GM21526 (cell line): ENCODE results near the gene ADIPOR1.
"Not testable (repeated sequence)": the region's sequence is repeated elsewhere in the genome, so short reads cannot be mapped to it uniquely, and the experiment has no call there.

Source experiments
- ATAC-seq: cut with Tn5 transposase; IDR thresholded peaks from one replicate; pipeline ENCODE4 v1.9.1; 2021; ENCODE audit warnings: moderate library complexity; ENCODE audit not compliant: unreplicated experiment, low FRiP score

ADIPOR1 gene

DNA sequence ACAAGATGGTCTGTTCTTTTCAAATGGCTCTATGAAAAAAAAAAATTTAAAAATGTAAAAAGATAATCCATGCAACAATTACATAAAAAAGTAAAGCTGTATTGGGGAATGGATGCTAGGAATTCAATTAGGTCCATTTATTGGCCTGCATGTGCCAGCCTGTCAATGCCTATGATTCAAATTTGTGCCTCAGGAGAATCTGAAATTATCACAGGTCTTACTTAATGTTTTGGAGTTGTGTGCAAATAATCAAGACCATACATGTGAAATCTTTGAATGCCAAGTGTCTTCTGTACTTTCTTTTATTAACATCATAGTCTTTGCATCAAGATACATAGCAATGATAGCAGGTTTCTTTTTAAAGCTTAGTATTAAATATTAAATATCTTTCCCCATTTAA is 17.6 kb downstream of the ADIPOR1 start:
- ATAC-seq: no peak

DNA sequence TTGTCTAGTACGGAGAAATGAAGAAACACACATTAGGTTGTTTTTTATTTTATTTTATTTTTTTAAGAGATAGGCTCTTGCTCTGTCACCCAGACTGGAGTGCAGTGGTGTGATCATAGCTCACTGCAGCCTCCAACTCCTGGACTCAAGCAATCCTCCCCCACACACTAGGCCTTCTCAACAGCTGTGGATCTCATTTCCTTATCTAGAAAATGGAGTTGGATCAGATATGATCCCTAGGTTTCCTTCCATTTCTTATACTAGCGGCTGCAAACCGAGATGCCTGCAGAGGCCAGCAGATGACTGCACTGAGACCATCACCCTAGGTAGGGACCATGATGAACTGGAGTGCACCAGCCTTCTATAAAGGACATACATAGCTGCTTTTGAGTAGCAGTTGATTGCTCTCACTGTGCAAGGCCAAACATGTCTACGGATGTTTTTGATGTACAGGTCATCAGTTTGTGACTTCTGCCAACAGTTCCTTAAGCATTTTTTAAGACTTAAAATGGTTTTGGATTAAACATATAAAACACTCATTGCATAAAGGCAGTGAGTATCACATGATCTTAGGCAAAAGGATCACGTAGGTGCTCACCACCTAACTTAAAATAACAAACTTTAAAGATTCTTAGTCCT is 19.7 kb downstream of the ADIPOR1 start:
- no peak for ATAC-seq

DNA sequence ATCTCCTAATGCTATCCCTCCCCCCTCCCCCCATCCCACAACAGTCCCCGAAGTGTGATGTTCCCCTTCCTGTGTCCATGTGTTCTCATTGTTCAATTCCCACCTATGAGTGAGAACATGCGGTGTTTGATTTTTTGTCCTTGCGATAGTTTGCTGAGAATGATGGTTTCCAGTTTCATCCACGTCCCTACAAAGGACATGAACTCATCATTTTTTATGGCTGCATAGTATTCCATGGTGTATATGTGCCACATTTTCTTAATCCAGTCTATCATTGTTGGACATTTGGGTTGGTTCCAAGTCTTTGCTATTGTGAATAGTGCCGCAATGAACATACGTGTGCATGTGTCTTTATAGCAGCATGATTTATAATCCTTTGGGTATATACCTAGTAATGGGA is 21.7 kb downstream of the ADIPOR1 start:
- not testable (repeated sequence) for ATAC-seq

DNA sequence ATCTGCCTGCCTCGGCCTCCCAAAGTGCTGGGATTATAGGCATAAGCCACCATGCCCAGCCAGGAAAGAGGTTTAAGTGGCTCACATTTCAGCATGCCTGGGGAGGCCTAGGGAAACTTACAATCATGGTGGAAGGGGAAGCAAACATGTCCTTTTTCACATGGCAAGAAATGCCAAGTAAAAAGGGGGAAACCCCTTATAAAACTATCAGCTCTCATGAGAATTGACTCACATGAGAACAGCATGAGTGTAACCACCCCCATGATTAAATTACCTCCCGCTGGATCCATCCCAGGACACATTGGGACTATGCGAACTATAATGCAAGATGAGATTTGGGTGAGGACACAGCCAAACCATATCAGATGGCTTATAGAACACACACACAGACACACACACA is 22.3 kb downstream of the ADIPOR1 start:
- no peak for ATAC-seq

DNA sequence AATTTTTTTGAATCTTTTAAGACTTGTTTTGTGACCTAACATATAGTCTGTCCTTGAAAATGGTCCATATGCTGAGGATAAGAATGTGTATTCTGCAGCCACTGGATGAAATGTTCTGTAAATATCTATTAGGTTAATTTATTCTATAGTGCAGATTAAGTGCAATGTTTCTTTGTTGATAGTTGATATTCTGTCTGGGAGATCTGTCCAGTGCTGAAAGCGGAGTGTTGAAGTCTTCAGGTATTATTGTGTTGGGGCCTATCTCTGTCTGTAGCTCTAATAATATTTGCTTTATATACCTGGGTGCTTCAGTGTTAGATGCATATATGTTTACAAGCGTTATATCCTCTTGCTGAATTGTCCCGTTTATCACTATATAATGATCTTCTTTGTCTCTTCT is 23.4 kb downstream of the ADIPOR1 start:
- no peak for ATAC-seq

DNA sequence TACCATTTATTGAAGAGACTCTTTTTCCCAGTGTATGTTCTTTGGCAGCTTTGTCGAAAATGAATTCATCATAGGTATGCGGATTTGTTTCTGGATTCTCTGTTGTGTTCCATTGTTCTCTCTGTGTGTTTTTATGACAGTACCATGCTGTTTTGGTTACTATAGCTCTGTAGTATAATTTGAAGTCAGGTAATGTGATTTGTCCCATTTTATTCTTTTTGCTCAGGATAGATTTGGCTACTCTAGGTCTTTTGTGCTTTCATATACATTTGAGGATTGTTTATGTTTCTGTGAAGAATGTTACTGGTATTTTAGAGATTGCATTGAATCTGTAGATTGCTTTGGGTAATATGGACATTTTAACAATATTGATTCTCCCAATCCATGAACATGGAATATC is 25.6 kb downstream of the ADIPOR1 start:
- no peak for ATAC-seq

DNA sequence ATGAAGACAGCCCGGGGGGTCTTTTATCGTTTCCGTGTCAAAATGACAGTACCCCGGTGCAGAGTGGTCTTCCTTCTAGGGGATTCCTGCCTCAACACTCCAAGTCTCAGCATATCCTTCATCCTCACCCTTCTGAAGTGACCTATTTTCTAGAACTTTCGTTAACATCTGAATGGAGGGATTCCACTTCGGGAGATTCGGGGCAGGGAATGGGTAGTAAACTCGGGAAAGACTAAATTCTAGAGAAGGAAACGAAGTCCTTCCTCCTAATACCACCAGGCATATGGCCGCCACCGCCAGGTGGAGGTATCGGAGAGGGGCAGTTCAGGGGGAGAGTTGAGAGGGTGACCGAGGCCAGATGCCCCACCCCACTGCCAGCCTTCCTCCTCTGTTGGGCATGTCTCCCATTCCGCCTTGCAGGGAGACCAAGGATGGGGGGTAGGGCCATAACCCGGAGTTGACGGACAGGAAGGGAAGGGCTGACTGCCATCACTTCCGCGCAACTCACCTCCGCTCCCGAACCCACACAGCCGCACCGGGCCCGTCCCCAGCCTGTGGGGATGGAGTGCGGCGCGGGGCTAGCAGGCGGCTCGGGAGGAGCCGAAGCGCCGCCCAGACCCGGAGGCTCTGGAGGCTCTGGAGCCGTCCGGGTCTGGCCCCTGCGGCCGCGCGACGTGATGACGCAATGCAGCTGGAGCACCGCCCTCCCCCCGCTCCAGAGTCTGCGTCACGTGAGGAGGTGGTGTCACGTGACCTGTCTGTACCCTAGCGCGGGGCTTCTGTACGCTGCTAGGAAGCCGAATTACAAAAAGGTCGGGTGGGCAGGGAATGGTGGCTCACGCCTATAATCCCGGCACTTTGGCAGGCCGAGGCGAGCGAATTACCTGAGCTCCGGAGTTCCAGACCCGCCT is 31.3 kb downstream of the ADIPOR1 start, which contains the start of gene KLHL12:
Gene KLHL12, minus strand, starts transcription at position 654 of the 911 bp plus-strand sequence. CDS start 2,072 bp downstream, outside the sequence.
- ATAC-seq: peak; percentile 80

DNA sequence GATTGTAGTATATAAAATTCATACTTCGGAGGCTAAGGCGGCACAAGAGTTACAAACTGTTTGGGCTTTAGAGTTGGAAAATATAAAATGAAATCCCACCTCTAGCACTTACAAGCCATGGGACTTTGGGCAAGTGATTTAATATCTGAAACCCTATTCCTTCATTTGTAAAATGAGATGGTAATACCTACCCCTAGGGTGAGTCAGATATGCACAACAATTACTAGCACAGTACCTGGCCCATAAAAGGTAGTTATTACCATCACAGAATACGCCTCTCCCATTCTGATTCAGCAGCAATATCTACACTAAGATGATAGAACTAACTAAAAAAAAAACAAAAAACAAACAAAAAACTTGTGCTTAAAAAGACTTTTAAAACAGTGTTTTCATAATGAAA is 34.6 kb downstream of the ADIPOR1 start:
- no peak for ATAC-seq

DNA sequence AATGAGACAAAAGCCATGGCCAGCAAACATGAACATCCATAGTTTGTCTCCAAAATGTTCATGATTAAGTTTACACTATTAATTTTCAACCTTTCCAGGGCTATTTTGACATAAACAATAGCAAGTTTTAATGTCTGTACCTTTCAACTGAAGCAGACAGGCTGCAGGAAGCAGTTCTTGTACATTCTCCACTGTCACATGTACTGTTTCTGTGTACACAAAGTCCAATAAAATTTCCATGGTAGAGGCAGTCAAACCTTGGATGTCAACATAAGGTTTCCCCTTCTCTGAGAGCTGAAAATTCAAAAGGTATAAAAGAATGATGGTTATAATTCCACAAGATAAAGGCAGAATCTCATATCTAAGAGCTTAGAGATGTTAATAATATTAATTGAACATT is 38.5 kb downstream of the ADIPOR1 start:
- ATAC-seq: no peak

DNA sequence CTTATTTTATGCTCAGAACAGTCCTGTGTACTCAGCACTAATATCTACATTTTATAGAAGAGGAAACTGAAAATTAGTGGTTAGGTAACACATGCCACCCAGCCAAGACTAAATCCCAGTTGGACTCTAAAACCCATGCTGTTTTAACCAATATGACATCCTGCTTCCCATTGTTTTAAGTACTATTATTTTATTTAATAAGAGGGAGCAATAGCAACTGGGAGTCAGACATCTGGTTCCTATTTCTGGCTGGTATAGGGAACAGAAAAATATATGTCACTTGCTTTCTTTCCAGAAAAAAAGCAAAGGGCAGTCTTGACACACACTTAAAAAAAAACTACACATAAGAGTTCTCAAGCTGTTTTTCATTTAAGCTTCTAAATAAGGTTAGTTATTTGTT is 43.0 kb downstream of the ADIPOR1 start:
- no peak for ATAC-seq

DNA sequence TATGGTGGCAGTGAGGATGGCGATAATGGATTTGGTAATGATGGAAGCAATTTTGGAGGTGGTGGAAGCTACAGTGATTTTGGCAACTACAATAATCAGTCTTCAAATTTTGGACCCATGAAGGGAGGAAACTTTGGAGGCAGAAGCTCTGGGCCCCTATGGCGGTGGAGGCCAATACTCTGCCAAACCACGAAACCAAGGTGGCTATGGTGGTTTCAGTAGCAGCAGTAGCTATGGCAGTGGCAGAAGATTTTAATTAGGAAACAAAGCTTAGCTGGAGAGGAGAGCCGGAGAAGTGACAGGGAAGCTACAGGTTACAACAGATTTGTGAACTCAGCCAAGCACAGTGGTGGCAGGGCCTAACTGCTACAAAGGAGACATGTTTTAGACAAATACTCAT is 45.6 kb downstream of the ADIPOR1 start:
- not testable (repeated sequence) for ATAC-seq

DNA sequence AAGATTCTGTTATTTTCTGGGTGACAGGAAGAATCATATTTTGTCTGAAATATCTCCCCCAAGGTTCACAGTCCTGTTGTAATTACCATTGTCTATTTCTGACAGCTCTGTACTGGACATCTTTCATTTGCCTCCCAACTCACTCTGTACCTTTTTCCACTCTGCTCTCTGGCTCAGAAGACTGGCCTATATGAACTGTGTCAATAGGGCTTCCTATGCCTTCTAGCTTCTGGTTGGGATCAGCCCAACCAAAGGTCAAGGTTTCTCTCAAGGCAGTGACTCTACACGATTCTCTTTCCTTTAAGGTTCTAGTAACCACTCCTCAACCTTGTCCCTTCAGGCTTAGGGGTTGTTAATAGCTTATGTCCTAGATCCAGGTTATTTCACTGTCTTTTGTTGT is 48.6 kb downstream of the ADIPOR1 start:
- no peak for ATAC-seq

DNA sequence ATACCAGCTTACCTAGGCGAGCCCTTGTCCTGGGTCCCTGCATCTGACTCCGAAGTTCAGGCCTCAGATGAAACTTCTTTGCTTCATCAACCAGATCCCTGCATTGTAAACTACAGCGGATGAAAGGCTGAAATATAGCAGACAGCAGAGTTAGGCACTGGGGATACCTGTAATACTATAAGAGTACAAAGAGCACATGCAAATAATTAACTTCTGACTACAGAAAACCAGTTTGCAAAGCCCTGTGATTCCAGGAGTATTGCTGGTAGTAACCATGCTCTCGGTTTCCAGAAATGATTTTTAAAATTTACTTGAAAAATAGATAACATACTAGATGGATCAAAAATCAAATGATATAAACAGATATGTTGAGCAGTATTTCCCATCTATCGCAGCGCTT is 49.1 kb downstream of the ADIPOR1 start:
- no peak for ATAC-seq

DNA sequence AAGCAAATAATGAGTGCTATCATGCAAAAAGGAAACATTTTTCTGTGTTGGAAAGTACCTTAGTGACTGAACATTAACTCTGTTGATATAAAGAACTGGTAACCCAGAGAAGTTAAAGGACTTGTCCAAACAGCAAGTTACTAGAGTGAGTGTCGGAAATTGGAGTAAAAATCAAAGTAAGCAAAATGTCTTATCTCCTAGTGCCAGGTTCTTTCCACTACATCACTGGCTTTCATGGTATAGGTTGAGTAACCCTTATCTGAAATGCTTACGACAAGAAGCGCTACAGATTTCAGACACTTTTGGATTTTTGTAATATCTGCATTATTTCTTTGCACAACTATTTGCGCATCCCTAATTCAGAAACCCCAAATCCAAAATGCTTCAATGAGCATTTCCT is 52.8 kb downstream of the ADIPOR1 start:
- ATAC-seq: no peak

DNA sequence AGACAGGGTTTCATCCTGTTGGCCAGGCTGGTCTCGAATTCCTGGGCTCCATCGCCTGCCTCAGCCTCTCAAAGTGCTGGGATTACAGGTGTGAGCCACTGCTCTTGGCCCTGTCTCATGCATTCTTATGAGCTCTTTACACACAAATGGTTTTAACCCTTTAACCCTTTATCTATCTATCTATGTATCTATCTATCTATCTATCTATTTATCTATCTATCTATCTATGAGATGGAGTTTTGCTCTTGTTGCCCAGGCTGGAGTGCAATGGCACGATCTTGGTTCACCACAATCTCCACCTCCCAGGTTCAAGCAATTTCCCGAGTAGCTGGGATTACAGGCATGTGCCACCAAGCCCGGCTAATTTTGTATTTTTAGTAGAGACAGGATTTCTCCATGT is 54.3 kb downstream of the ADIPOR1 start:
- ATAC-seq: not testable (repeated sequence)

DNA sequence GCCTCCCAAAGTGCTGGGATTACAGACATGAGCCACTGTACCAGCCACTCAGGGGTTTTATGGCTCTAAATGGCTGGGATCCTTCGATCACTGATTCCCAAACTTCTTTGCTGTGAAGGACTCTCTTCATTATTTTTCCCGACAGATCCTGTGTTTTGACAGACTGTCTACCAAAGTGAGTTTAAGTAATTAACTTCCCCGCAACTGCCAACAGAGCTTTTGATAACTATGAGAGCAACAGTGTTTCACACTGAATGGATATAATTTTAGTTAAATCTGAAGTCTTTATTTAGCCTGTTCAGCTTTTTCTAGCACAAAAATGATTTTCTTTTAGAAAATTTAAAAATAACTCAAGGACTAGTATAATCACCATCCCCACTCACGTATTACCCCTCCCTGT is 56.6 kb downstream of the ADIPOR1 start:
- no peak for ATAC-seq

DNA sequence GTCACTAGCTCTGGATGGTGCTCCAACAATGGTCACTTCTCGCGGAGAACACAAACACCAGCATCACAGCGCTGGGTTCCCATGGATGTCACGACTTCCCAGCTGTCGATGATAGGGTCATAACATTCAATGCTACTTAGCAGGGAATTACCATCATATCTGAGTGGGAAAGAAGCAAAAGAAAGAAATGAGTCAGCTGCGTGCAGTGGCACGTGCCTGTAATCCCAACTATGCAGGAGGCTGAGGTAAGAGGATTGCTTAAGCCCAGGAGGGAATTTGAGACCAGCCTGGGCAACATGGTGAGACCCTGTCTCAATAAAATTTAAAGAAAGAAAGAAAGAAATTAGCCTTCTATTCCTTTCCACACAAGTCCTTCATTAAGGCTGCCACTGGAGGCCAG is 65.6 kb downstream of the ADIPOR1 start:
- ATAC-seq: no peak
